Measurements from ENCODE around the gene LEFTY1. TPM values are rescaled to one million over a fixed set of nuclear protein-coding genes. Genes with fewer than 3 reads are reported as not detected.
"Not testable (repeated sequence)": the region's sequence is repeated elsewhere in the genome, so short reads cannot be mapped to it uniquely, and the experiment has no call there.

LEFTY1 gene
- total RNA-seq (under 1 TPM in 1 of 2 donors, not detected in 1; 0.61 TPM), polyA plus RNA-seq (ENCODE audit: insufficient read length in 6 of 6) (1 to 10 TPM; 1.9 to 6.9 (median 3.9) TPM)
- long read RNA-seq, donor 1, transcript LEFTY1-201 (4 exons, 1,626 nt) = major isoform, 5 of 5 reads
- long read RNA-seq, donor 1, partial matches to known transcripts = 0 of 5 reads
- long read RNA-seq, donor 1, other reads (novel, unspliced or antisense) = 0 of 5 reads
- long read RNA-seq, donor 2, partial matches to known transcripts = 0 of 2 reads
- long read RNA-seq, donor 2, other reads (novel, unspliced or antisense) = 0 of 2 reads
- long read RNA-seq, donor 3, partial matches to known transcripts = 0 of 3 reads
- long read RNA-seq, donor 3, other reads (novel, unspliced or antisense) = 0 of 3 reads
- long read RNA-seq, donor 4, partial matches to known transcripts = 0 of 1 reads
- long read RNA-seq, donor 4, other reads (novel, unspliced or antisense) = 0 of 1 reads
- long read RNA-seq, donor 5, partial matches to known transcripts = 0 of 3 reads
- long read RNA-seq, donor 5, other reads (novel, unspliced or antisense) = 0 of 3 reads
- long read RNA-seq, donor 6, partial matches to known transcripts = 0 of 2 reads
- long read RNA-seq, donor 6, other reads (novel, unspliced or antisense) = 0 of 2 reads
- long read RNA-seq, donor 7, partial matches to known transcripts = 0 of 1 reads
- long read RNA-seq, donor 7, other reads (novel, unspliced or antisense) = 0 of 1 reads
- long read RNA-seq, donor 8 = 0 reads
- long read RNA-seq, donor 9 = 0 reads
- long read RNA-seq, donor 10 = 0 reads
- long read RNA-seq, donor 11 = 0 reads
- long read RNA-seq, donor 12, partial matches to known transcripts = 0 of 3 reads
- long read RNA-seq, donor 12, other reads (novel, unspliced or antisense) = 0 of 3 reads

DNA sequence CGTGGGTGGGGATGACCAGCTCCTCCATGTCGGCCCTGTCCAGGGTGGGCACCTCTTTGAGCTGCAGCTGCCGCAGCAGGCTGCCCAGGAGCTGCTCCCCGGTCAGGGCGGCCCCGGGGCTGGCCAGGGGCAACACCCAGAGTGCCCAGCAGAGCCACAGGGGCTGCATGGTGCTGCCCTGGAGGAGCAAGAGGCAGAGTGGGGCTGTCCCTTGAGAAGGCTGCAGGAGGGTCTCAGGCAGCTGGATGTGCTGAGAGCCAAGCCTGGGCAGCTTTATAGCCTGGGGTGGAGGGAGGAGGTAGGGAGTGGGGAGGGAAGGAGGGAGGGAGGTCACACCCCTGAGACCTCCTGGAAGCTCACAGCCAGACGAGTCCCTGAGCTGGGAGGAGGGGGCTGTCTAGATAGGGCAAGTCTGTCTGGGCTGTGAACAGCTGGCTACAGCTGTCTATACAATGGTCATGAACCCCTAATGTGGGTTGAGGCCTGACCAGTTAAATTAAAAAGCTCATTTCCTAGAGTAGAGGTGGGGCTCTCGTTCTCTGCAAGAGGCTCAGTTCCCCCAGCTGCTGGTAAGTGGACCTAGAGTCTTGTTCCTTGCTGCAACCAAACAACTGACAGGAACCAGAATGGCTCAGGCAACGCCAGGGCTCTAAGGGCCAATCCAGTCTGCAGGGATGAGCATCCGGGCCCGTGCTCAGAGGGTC, at the start of gene LEFTY1:
TSS of gene LEFTY1 (minus strand) at position 249 of the 704 bp plus-strand sequence. CDS start at position 169, 80 bp downstream.
- no peaks in the 10 kb centered on the region for H3K36me3 ChIP-seq
- ATAC-seq (peak; percentile 19), DNase-seq (peak in 2 of 4 donors; percentile 89 to 95)
- H3K4me3 ChIP-seq = no peak within 1 kb of the TSS
- H3K27ac ChIP-seq = no peak within 1 kb of the TSS
- TF ChIP-seq CTCF (IDR thresholded peaks at IDR 0.05) = no peak
- H3K9me3 ChIP-seq = no peaks in the 10 kb centered on the region
- H3K4me1 ChIP-seq = peaks cover 0 to 2% of the 10 kb centered on the region in 2 donors
- peaks cover 0 to 6% of the 10 kb centered on the region in 2 donors for H3K27me3 ChIP-seq
- intact Hi-C loops (cut with DNase I) = no loop called here

DNA sequence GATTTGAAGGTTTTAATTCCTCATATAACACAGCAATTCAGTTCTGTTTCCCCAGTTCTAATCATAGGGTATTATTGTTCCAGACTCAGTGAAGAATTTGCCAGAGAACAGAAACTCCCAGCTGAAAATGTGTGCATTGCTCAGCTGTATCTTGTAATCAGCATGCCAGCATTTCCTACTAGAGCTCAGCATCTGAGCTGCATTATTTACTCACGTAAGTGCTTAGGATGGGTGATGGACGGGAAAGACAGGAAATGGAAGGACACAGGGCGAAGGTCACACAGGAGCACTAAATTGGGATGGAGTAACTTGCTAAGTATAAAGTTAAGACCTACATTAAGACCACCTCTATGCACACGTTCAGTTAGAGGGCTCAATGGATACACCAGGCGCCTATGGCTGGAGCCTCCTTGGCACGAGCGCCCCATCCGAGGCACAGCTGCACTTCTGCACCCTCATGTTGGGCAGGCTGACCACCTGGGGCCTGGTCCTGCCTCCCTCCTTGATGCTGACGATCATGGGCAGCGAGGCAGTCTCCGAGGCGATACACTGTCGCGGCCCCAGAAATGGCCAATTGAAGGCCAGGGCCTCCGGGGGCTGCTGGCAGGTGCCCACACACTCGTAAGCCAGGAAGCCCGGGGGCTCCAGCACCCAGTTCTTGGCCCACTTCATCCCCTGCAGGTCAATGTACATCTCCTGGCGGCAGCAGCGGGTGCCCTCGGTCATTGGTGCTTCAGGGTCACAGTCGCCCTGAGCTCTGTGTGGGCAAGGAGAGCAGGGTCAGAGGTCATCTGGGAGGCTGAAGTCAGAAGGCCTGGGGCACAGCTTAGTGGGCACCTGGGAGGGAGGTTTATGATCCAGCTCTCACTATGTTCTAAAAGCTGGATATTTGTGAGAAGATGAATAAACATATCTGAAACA, 48.4 kb upstream of the LEFTY1 start:
- no peaks in the 10 kb centered on the region for H3K36me3 ChIP-seq
- no peak overlapping the region for H3K27ac ChIP-seq
- no peak for DNase-seq
- ATAC-seq = no peak
- H3K4me1 ChIP-seq = peaks cover 0 to 17% of the 10 kb centered on the region in 2 donors
- H3K27me3 ChIP-seq = peaks cover 0 to 10% of the 10 kb centered on the region in 2 donors
- intact Hi-C loops (cut with DNase I) = no loop called here
- no peaks in the 10 kb centered on the region for H3K9me3 ChIP-seq
- H3K4me3 ChIP-seq = no peak overlapping the region
- TF ChIP-seq CTCF (IDR thresholded peaks at IDR 0.05) = no peak

- no peaks in the 10 kb centered on the region for H3K36me3 ChIP-seq
- peaks cover 0 to 9% of the 10 kb centered on the region in 2 donors for H3K4me1 ChIP-seq
- intact Hi-C loops (cut with DNase I) = no loop called here
- no peak overlapping the region for H3K27ac ChIP-seq
- no peaks in the 10 kb centered on the region for H3K9me3 ChIP-seq
- H3K4me3 ChIP-seq = no peak overlapping the region
- no peak for TF ChIP-seq CTCF (IDR thresholded peaks at IDR 0.05)
- ATAC-seq = no peak
- DNase-seq = no peak
- H3K27me3 ChIP-seq = peaks cover 0 to 10% of the 10 kb centered on the region in 2 donors
Measured at GRCh38 chr1:225936523-225936922, 47.6 kb upstream of the LEFTY1 start.

DNA sequence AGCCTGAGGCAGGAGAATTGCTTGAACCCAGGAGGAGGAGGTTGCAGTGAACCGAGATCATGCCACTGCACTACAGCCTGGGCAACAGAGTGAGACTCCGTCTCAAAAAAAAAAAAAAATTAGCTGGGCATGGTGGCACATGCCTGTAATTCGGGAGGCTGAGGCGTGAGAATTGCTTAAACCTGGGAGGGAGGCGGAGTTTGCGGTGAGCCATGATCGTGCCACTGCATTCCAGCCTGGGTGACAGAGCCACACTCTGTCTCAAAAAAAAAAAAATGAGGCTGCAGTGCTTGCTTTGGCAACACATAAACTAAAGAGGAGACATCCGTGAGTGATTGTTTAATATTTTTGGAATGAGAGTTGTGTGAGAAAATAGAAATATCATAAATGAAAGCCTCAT, 47.1 kb upstream of the LEFTY1 start:
- H3K27me3 ChIP-seq = peaks cover 0 to 10% of the 10 kb centered on the region in 2 donors
- intact Hi-C loops (cut with DNase I); H3K9me3 ChIP-seq; H3K36me3 ChIP-seq; H3K27ac ChIP-seq; H3K4me3 ChIP-seq; ATAC-seq; DNase-seq; H3K4me1 ChIP-seq: not testable (repeated sequence)

- H3K27me3 ChIP-seq = peaks cover 0 to 7% of the 10 kb centered on the region in 2 donors
- ATAC-seq = no peak
- H3K4me3 ChIP-seq = no peak overlapping the region
- no peak for TF ChIP-seq CTCF (IDR thresholded peaks at IDR 0.05)
- no peaks in the 10 kb centered on the region for H3K36me3 ChIP-seq
- intact Hi-C loops (cut with DNase I) = no loop called here
- H3K9me3 ChIP-seq = no peaks in the 10 kb centered on the region
- H3K27ac ChIP-seq = no peak overlapping the region
- no peak for DNase-seq
- no peaks in the 10 kb centered on the region for H3K4me1 ChIP-seq
Measured at GRCh38 chr1:225934711-225935110, 45.8 kb upstream of the LEFTY1 start.

All from left lung (tissue), 14 donors.